HG02571 (cell line): ENCODE measurements around the gene PPARGC1A.

Experiments
- ATAC-seq: cut with Tn5 transposase; IDR thresholded peaks from one replicate; pipeline ENCODE4 v1.9.1; 2021; ENCODE audit warnings: mild to moderate bottlenecking, moderate library complexity; ENCODE audit not compliant: unreplicated experiment

The PPARGC1A gene

GRCh38 chr4:23909671-23910070 is 19.8 kb upstream of the PPARGC1A start:
- ATAC-seq: no peak

- no peak for ATAC-seq
Observed at GRCh38 chr4:23906839-23907238, 17.0 kb upstream of the PPARGC1A start.

- ATAC-seq: no peak
Observed at GRCh38 chr4:23904639-23905071, 14.8 kb upstream of the PPARGC1A start.

GRCh38 chr4:23903859-23904438 is 14.1 kb upstream of the PPARGC1A start:
- ATAC-seq: no peak

- ATAC-seq: no peak
Observed at GRCh38 chr4:23902222-23902804, 12.5 kb upstream of the PPARGC1A start.

GRCh38 chr4:23900636-23901035 is 10.8 kb upstream of the PPARGC1A start:
- ATAC-seq: no peak

GRCh38 chr4:23899565-23899964 is 9.7 kb upstream of the PPARGC1A start:
- ATAC-seq: no peak

- no peak for ATAC-seq
Observed at GRCh38 chr4:23897564-23898109, 7.8 kb upstream of the PPARGC1A start.

GRCh38 chr4:23894021-23894420 is 4.2 kb upstream of the PPARGC1A start:
- no peak for ATAC-seq

- ATAC-seq: no peak
Observed at GRCh38 chr4:23891064-23891421, 1.2 kb upstream of the PPARGC1A start.

- ATAC-seq: no peak
Observed at GRCh38 chr4:23890369-23891063, 669 bp upstream of the PPARGC1A start.

GRCh38 chr4:23889391-23889790 is 456 bp downstream of the PPARGC1A start:
- ATAC-seq: no peak

GRCh38 chr4:23888421-23889319 is 1.2 kb downstream of the PPARGC1A start:
- no peak for ATAC-seq

- ATAC-seq: no peak
Observed at GRCh38 chr4:23887989-23888388, 1.9 kb downstream of the PPARGC1A start.

- ATAC-seq: no peak
Observed at GRCh38 chr4:23887173-23887572, 2.7 kb downstream of the PPARGC1A start.

GRCh38 chr4:23885943-23886590 is 3.8 kb downstream of the PPARGC1A start:
- ATAC-seq: no peak

GRCh38 chr4:23884741-23885140 is 5.1 kb downstream of the PPARGC1A start:
- ATAC-seq: no peak

GRCh38 chr4:23884261-23884660 is 5.6 kb downstream of the PPARGC1A start:
- ATAC-seq: no peak

- ATAC-seq: no peak
Observed at GRCh38 chr4:23882976-23883531, 6.8 kb downstream of the PPARGC1A start.

GRCh38 chr4:23881674-23882337 is 8.0 kb downstream of the PPARGC1A start:
- ATAC-seq: no peak
